Measurements from ENCODE around the gene TIMM29. TPM values are rescaled to one million over a fixed set of nuclear protein-coding genes. Genes with fewer than 3 reads are reported as not detected.
A peak's percentile ranks its signal among the peaks of the same experiment; 100 is the strongest.

Gene TIMM29
- total RNA-seq, 1 donor from 2014 or later, result 17.7 TPM

- DNase-seq (peak; percentile 99), ATAC-seq (peak; percentile 97)
- Histone ChIP-seq H3K36me3 (no peaks in the 10 kb centered on the region), H3K27me3 (no peaks in the 10 kb centered on the region), H3K9me3 (no peaks in the 10 kb centered on the region), H3K4me3 (peak within 1 kb of the TSS; percentile 85), H3K4me1 (peaks cover 22% of the 10 kb centered on the region), H3K27ac (peak within 1 kb of the TSS; percentile 97)
- TF ChIP-seq CTCF (IDR thresholded peaks at IDR 0.05), result no peak
- intact Hi-C loops (cut with DNase I), result no loop called here
These were observed 31.9 kb downstream of the TIMM29 start, which contains the start of gene SMARCA4 for GRCh38 chr19:10960314-10961072. Gene SMARCA4, plus strand, starts transcription at chr19:10961030. Its CDS starts 23,122 bp downstream, at chr19:10984152.

GRCh38 chr19:10961073-10961860 lies 32.7 kb downstream of the TIMM29 start:
- DNase-seq (peak; percentile 72), ATAC-seq (peak; percentile 57)
- Histone ChIP-seq H3K27me3 (no peaks in the 10 kb centered on the region), H3K36me3 (no peaks in the 10 kb centered on the region), H3K27ac (peak overlapping the region; percentile 89), H3K9me3 (no peaks in the 10 kb centered on the region), H3K4me3 (peak overlapping the region; percentile 85), H3K4me1 (peaks cover 22% of the 10 kb centered on the region)
- intact Hi-C loops (cut with DNase I), result no loop called here
- TF ChIP-seq CTCF (IDR thresholded peaks at IDR 0.05), result no peak

- no peak for TF ChIP-seq CTCF (IDR thresholded peaks at IDR 0.05)
- Histone ChIP-seq H3K9me3 (no peaks in the 10 kb centered on the region), H3K4me1 (peaks cover 24% of the 10 kb centered on the region), H3K27me3 (no peaks in the 10 kb centered on the region), H3K4me3 (no peak overlapping the region), H3K27ac (peak overlapping the region; percentile 89), H3K36me3 (no peaks in the 10 kb centered on the region)
- no peak for DNase-seq
- intact Hi-C loops (cut with DNase I), result no loop called here
- no peak for ATAC-seq
These were observed 34.3 kb downstream of the TIMM29 start for GRCh38 chr19:10962863-10963262.

GRCh38 chr19:10963865-10964264 lies 35.3 kb downstream of the TIMM29 start:
- TF ChIP-seq CTCF (IDR thresholded peaks at IDR 0.05), result no peak
- DNase-seq, result no peak
- intact Hi-C loops (cut with DNase I), result no loop called here
- H3K4me1 ChIP-seq, result peaks cover 31% of the 10 kb centered on the region
- no peak overlapping the region for H3K4me3 ChIP-seq
- ATAC-seq, result no peak
- no peaks in the 10 kb centered on the region for H3K9me3 ChIP-seq
- H3K27me3 ChIP-seq, result no peaks in the 10 kb centered on the region
- H3K27ac ChIP-seq, result peak overlapping the region; percentile 89
- no peaks in the 10 kb centered on the region for H3K36me3 ChIP-seq

- DNase-seq (no peak), ATAC-seq (no peak)
- Histone ChIP-seq H3K4me1 (peaks cover 29% of the 10 kb centered on the region), H3K36me3 (no peaks in the 10 kb centered on the region), H3K4me3 (no peak overlapping the region), H3K27me3 (no peaks in the 10 kb centered on the region), H3K9me3 (no peaks in the 10 kb centered on the region), H3K27ac (no peak overlapping the region)
- no peak for TF ChIP-seq CTCF (IDR thresholded peaks at IDR 0.05)
- intact Hi-C loops (cut with DNase I), result no loop called here
These were observed 36.3 kb downstream of the TIMM29 start for GRCh38 chr19:10964903-10965302.

All from upper lobe of right lung (tissue), 1 donor.